HG03558 (cell line): Measurements from ENCODE around the gene CMTM3.
"Not testable (repeated sequence)": the region's sequence is repeated elsewhere in the genome, so short reads cannot be mapped to it uniquely, and the experiment has no call there.

Source experiments
- ATAC-seq: cut with Tn5 transposase; IDR thresholded peaks from one replicate; pipeline ENCODE4 v1.9.1; 2021; ENCODE audit warnings: moderate number of reproducible peaks; ENCODE audit not compliant: unreplicated experiment; ENCODE audit errors: extremely low read depth

The CMTM3 gene, protein sequence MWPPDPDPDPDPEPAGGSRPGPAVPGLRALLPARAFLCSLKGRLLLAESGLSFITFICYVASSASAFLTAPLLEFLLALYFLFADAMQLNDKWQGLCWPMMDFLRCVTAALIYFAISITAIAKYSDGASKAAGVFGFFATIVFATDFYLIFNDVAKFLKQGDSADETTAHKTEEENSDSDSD

DNA sequence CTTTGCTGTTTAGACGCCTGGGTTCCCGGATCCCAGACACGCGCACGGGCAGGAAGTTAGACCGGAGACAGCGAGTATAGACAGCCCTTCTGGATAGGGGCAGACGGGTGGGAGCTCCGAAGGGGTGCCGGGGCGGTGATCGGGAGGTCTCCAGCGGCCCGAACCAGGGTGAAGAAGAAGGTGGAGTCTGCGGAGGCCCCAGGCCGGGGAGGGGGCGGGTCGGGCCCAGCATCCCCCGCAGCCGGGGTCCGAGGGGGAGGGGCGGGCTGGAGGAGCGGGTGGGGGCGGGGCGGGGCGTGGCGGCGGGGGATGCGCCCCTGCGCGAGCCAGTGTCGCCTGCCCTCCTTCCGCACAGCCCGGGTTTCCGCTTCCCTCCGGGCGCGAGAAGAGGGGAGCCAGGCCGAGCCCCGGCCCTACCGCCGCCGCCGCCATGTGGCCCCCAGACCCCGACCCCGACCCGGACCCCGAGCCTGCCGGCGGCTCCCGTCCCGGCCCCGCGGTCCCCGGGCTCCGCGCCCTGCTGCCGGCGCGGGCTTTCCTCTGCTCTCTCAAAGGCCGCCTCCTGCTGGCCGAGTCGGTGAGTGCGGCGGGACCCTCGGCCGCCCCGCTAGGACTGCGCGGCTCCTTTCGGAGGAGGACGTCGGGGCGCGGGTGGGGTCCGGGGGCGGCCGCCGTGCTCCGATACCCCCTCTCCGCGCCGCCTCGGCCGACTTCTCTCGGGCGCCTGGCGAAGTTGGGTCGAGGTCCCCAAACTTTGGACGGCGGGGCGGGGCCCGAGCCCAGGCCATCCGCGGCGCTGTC is at the start of gene CMTM3:
Gene CMTM3, plus strand, starts transcription at position 329 of the 801 bp plus-strand sequence. Its CDS starts 102 bp downstream, at position 431.
- ATAC-seq = no peak

DNA sequence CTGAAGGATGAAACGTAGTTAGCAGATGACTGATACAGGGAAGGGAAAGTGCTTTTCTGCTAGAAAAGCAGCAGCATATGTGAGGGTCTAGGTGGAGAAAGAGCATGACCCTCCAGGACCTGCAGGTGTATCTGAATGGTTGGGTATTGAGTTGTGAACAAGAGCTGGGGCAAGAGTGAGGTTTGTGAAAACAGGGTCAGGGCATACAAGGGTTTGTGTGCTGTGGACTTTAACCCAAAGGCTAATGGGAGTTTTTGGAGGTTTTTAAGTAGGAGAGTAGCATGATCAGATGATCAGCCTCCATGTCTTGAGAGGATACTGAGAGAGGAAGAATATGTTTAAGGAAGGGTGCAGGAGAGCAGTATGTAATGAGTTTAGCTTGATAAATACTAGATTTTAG is 44.4 kb upstream of the CMTM3 start:
- no peak for ATAC-seq

DNA sequence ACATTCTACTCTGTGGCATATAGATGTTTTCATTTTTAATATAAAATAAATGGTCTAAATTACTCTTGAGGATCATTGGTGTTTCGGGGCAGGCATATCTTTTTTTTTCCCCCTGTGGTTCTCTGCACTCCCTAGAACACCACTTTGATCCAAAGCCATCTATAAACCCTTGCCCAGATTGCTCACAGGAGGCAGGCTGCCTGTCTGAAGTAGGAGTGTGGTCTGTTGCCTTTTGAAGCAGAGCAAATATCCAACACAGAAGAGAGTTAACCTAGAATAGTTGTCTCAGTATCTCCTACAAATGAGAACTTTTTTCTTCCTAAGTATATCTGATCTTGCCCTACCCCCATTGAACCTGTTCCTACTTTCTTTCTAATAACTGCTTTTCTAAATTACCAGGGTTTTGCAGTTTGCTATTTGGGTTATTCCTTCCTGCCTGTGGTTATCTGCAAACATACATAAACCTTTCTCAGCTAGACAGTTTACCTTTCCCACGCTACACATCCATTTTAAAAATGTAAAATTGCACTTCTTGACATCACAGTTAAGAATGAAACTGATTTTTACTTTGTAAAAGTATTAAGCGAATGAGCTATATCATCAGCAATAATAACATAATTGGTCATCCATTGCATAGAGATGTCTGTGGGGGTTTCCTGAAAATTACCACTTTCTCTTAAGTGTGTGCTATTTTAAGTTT is 43.0 kb upstream of the CMTM3 start:
- ATAC-seq = no peak

DNA sequence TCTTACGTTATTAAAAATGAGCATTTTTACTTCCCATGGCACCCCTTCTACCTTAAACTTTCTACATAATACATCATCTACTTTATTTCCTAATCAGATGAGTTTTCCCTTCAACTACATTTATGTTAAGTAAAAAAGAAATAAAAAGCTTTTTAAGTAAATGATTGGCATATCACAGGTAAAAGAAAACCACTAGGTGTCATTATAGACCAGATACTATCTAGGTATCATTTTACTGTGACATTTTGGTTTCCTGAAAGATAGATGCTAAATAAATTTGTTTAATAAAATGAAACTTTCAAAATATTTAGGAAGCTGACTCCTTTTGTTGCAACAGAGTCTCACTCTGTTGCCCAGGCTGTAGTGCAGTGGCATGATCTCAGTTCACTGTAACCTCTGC is 42.1 kb upstream of the CMTM3 start:
- no peak for ATAC-seq

DNA sequence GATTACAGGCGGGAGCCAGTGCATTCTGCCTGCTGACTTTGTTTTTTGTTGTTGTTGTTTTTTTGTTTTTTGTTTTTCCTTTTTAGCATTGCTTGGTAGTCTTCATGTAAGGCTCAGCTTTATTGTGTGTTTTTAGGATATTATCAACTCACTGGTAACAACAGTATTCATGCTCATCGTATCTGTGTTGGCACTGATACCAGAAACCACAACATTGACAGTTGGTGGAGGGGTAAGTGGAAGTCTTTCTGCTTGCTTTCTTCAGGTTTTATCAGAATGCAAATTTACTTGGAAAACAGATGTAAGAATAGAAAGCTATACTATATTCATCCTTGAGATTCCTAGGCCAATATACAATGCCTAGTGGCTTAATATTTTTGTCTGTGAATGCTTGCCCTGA is 41.5 kb upstream of the CMTM3 start:
- no peak for ATAC-seq

DNA sequence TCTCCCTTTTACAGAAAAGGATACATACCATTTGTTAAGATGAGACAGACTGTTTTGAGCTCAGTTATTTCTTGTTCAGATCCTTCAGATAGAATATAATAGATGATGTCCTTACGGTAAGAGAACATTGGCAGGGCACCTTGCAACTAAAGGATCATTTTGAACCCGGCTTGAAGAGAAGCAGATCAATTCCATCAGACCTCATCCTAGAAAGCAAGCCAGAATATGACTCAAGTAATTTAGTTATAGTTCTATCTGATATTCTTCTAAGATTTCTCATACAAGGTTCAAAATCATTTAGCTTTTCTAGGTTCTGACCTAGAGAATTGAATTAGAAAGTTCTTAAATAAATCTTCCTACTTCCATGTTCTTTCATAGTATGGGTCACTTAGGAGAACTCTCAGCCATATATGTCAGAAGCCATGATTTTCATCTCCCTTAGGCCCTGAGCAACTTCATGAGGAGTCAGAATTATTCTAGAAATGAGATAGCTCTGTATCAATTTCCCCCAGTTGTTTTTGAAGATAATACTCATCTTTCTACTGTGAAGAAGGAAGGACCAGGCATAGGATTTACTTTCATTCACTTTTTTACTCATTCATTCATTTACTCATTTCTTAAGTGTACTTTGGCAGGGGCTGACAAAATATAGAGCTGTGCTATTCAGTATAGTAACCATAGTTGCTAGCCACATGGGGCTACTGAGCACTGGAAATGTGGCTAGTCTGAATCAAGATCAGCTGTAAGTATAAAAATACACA is 40.8 kb upstream of the CMTM3 start:
- no peak for ATAC-seq

DNA sequence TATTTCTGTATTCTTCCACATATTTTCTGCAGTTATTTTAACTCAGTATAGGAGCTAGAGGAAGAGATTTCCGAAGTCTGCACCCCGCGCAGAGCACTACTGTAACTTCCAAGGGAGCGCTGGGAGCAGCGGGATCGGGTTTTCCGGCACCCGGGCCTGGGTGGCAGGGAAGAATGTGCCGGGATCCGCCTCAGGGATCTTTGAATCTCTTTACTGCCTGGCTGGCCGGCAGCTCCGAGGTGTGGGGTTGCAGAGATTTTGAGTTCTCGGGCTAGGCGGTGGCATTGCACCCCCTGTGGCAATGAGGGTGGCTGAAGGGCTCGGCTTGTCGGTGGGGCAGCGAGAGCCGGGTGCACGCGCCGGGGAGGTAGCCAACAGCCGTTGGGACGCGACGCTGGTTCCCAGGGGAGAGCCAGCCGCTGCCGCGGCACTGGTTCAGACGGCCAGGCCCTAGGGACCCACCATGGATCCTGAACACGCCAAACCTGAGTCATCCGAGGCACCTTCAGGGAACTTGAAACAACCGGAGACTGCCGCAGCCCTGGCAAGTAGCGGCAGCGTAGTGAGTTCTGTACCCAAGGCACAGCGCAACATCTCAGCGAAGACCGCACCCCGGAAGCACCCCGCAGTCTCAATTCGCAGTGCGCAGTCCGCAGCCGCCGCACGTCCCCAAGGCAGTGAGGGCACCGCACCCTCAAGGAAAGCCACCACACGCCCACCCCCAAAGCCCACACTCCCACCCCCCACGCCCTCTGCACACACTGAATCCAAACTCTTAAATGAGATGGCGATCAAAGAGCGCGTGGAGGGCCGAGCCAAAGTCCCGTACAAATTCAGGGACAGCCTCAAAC is 38.2 kb upstream of the CMTM3 start, which contains the start of gene CMTM1:
Gene CMTM1, plus strand, starts transcription at position 389 of the 851 bp plus-strand sequence. Its CDS starts 75 bp downstream, at position 464.
- no peak for ATAC-seq

DNA sequence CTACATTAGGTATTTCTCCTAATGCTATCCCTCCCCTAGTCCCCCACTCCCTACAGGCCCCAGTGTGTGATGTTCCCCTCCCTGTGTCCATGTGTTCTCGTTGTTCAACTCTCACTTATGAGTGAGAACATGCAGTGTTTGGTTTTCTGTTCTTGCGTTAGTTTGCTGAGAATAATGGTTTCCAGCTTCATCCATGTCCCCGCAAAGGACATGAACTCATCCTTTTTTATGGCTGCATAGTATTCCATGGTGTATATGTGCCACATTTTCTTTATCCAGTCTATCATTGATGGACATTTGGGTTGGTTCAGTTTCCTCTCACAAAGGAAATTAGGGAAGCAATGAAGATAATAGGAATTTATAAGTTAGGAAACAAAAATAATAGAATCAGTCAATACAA is 37.2 kb upstream of the CMTM3 start:
- not testable (repeated sequence) for ATAC-seq

DNA sequence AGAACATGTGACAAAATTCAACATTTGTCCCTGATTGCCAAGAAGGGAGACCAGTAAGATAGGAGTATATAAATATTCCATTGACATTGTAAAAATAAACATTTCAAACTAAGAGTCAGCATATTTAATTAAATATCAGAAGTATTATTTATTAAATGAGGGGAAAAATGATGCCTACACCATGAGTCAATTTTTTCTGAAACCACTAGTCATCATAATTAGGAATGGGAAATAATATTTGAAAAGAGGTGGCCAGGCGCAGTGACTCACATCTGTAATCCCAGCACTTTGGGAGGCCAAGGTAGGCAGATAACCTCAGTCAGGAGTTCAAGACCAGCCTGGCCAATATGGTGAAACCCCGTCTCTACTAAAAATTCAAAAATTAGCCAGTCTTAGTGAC is 36.1 kb upstream of the CMTM3 start:
- no peak for ATAC-seq

DNA sequence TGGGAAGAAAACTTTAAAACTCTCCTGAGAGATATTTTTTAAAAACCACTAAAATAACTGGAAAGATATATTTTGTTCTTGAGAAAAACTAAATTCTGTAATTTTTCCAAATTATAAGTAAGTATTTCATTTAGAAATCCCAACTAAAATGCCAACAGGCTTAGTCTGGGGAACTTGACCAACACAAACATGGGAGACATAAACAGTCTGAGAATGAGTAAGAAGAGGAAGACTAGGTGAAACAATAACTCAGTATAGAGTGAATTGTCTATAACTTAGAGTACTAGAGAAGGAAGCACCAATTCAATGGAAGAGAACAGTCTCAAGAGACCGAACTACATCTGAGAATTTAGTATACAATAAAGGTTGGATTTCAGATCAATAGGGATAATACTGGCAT is 35.4 kb upstream of the CMTM3 start:
- no peak for ATAC-seq

DNA sequence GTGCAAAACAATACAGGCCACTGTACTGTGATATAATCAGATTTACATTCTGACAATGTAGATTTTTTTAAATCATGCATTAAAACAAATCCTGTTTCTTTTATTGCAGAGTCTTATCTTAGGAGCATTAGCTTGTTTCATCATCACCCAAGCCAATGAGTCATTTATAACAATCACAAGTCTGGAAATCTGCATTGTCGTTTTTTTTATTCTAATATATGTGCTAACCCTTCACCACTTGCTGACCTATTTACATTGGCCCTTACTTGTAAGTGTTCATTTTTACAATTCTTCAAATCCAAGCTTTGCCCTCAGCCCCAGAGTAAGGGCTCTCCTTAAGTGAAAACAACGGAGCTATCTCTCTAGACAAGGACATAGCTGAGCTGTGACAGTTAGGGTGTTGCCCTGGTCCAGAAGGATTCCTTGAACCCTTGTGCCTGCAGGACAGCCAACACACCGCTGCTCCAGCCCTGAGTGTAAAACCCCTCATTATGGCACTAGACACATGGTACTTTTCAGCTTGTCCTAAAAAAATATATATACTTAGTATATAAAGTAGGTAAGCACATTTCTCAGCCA is 34.6 kb upstream of the CMTM3 start:
- no peak for ATAC-seq

DNA sequence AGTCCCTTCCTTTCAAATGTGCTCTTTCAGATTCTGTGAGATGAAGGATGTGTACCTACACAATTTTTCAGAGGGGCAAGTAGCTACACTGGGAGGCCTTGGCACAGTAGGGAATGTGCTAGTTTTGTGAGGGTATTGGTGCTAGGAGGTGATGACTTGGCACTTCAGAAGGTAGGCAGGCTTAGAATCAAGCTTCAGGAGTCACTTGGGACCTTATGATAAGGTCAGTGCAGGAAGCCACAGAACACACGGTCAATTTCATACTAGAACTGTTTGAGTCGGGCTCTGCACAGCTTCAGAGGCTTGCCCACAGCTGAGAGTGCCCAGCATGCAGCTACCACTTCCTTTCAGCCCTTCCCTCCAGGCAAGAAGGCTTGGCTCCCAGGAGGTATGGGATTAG is 32.1 kb upstream of the CMTM3 start:
- ATAC-seq = no peak

DNA sequence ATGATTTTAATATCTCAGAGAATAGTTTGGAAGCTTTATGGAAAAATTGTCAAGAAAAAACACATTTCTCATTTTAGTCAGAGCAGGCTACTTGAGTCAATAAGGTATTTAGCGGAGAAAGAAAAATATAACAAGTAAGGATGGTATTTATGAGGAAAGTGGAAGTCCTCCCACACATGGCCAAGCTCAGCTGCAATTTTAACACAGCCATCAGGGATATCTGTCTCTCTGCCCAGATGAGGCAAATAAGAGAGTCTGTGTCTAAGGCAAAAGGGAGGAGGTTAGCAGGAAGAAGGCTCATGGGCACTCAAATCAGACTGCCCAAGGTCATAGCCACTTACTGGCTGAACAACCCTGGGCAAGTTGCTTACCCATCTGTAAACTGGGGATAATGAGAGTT is 30.4 kb upstream of the CMTM3 start:
- no peak for ATAC-seq

DNA sequence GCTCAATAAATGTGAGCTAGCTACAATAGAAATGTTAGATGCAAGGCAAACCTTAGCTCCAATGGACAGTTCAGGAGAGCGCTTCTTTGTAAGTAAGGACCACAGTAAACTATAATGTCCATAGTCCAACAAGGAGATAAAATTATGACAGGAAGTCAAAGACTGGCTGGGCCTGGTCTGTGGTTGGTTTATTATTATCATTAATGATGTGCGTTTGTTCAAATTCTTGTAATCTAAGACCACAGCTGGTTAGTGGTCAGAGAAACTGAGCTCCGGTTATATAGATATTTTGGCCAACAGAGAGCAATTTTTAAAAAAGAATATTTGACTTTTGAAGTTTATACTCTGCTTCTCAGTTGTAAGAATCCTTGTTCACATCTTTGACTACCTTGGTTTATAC is 30.0 kb upstream of the CMTM3 start:
- no peak for ATAC-seq

DNA sequence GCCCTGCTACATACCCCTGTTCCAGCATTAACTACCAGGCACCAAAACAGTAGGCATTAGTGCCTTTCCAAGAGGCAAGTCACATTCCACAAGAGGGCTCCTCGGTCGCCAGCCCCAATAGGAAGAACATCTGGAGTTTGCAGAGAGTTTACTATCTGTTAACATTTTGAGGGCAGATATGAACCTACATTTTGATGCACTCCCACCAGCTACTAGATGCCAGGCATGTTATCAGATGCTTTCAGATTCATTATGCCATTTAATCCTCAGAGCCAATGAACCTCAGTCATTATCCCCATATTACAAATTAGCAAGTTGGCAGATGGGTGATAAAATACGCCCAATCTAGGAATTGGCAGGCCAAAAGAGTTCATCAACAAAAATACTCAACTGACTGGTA is 29.4 kb upstream of the CMTM3 start:
- no peak for ATAC-seq

DNA sequence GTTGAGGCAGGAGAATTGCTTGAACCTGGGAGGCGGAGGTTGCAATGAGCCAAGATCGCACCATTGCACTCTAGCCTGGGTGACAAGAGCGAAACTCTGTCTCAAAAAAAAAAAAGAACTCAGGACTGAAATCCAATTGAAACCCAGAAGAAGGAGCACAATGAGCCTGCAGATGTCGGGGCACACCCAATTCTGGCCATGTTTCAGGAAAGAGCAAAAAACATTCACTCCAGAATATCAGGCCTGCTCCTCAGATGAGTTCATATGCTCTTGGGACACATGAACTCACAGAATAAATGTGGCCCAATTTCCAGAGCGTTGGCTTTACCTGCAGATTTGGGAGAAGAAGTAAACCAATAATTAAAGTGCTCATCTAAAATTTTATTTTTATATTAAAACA is 28.2 kb upstream of the CMTM3 start:
- no peak for ATAC-seq

DNA sequence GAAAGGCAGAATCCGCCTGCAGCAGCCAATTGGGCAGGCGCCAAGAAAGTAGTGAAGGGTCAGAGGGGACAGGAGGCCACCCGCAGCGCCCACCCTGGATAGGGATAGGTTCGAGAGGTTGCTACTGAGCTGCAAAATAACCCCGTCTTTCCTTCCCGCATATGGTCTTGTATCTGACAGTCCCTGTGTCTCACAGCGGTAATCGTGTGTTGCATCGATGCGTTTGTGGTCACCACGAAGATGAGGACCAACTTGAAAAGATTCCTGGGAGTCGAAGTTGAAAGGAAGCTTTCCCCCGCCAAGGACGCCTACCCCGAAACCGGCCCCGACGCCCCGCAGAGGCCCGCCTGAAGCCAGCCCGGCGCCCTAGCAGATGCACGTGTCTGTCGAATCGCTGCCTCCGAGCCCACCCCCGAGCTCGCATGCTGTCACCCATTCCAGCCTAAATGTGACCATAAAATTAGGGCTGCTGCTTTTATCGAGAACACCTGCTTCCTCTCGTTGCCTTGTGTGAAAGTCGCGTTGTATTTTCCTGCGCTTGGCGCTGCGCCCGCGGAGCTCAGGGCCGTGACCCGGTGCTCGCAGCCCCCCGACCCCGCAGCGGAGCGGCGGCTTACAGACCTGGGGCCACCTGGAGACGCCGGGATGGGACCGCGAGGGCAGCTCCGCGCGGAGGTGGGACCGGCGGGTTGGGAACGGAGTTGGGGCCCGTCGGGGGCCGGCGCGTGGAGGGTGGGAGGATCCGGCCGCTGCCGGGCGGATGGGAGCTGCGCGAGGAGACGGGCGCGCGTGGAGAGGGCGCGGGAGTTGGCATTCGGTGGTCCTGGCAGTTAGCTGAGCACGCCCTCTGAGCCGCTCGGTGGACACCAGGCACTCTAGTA is 25.6 kb upstream of the CMTM3 start, which contains the start of gene CMTM2:
Gene CMTM2, plus strand, starts transcription at position 813 of the 881 bp plus-strand sequence. CDS start 145 bp downstream, outside the sequence.
- no peak for ATAC-seq

DNA sequence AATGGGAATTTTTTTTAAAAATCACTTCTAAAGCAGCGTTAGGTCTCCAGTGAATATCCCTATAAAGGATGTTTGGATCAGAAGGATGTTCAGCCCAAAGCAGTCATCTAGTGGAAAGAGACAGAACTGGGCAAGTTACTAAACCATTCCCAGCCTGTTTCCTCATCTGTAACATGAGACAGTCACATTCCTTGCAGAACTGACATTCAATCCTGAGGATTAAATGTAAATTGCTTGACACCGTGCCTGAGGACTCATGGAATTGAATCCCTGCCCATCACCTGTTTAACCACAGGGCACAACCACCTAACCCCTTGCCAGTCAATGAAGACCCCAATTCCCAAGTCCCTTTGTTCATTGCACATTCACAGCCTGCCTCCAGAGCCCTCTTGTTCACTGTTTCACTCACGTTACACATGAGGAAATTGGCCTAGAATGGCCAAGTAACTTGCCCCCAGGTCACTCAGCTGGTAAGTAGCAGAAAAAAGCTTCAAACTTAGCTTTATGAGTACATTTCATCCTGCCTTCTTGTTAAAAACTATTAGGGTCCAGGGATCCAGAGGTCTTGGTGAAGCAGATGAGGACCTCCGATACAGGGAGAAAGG is 23.8 kb upstream of the CMTM3 start:
- ATAC-seq = no peak
